Measurements from ENCODE around the gene FCN3. TPM values are rescaled to one million over a fixed set of nuclear protein-coding genes. Genes with fewer than 3 reads are reported as not detected.

The FCN3 gene
- total RNA-seq, 4 donors from 2014 or later, result 2.3 to 7.1 (median 3.7) TPM

- no peak for TF ChIP-seq EP300 (IDR thresholded peaks at IDR 0.05)
- TF ChIP-seq POLR2A (IDR thresholded peaks at IDR 0.05), result no peak
- TF ChIP-seq POLR2AphosphoS5 (IDR thresholded peaks at IDR 0.05), result no peak
- TF ChIP-seq CTCF (IDR thresholded peaks at IDR 0.05), result no peak
- DNase-seq (ENCODE audit: low spot score in 2 of 2), result no peak
- H3K4me3 ChIP-seq, result peak within 1 kb of the TSS; percentile 48
- H3K27me3 ChIP-seq, result no peaks in the 10 kb centered on the region
- peaks cover 2% of the 10 kb centered on the region for H3K36me3 ChIP-seq
- H3K4me1 ChIP-seq, result peaks cover 29% of the 10 kb centered on the region
- H3K9me3 ChIP-seq, result no peaks in the 10 kb centered on the region
- 18% methylated on average over 10 of the region's 22 CpGs for WGBS
- H3K27ac ChIP-seq, result peak within 1 kb of the TSS; percentile 91
Measured at GRCh38 chr1:27341525-27342252, 32.9 kb downstream of the FCN3 start, which contains the start of gene SYTL1. Gene SYTL1, plus strand, starts transcription at chr1:27342022. Its CDS starts 3,313 bp downstream, at chr1:27345335.

- Histone ChIP-seq H3K27ac (no peak overlapping the region), H3K9me3 (no peaks in the 10 kb centered on the region), H3K4me3 (no peak overlapping the region), H3K36me3 (peaks cover 27% of the 10 kb centered on the region), H3K4me1 (peaks cover 22% of the 10 kb centered on the region), H3K27me3 (no peaks in the 10 kb centered on the region)
- no peak for TF ChIP-seq CTCF (IDR thresholded peaks at IDR 0.05)
- no peak for TF ChIP-seq POLR2AphosphoS5 (IDR thresholded peaks at IDR 0.05)
- no peak for TF ChIP-seq EP300 (IDR thresholded peaks at IDR 0.05)
- TF ChIP-seq POLR2A (IDR thresholded peaks at IDR 0.05), result no peak
- 63% methylated on average over 5 of the region's 5 CpGs for WGBS
- DNase-seq (ENCODE audit: low spot score in 2 of 2), result no peak
Measured at GRCh38 chr1:27339213-27339612, 35.4 kb downstream of the FCN3 start.

- WGBS, result 96% methylated on average over 6 of the region's 6 CpGs
- H3K4me3 ChIP-seq, result no peak overlapping the region
Measured at GRCh38 chr1:27338751-27339150, 35.9 kb downstream of the FCN3 start.

GRCh38 chr1:27336756-27337155 is 37.9 kb downstream of the FCN3 start:
- WGBS, result 91% methylated on average over 5 of the region's 5 CpGs
- no peak overlapping the region for H3K4me3 ChIP-seq
- DNase-seq (ENCODE audit: low spot score in 2 of 2), result no peak
- no peaks in the 10 kb centered on the region for H3K27me3 ChIP-seq
- peaks cover 15% of the 10 kb centered on the region for H3K4me1 ChIP-seq
- H3K9me3 ChIP-seq, result no peaks in the 10 kb centered on the region
- H3K27ac ChIP-seq, result no peak overlapping the region
- H3K36me3 ChIP-seq, result peaks cover 48% of the 10 kb centered on the region
- TF ChIP-seq POLR2AphosphoS5 (IDR thresholded peaks at IDR 0.05) (no peak), EP300 (IDR thresholded peaks at IDR 0.05) (no peak), POLR2A (IDR thresholded peaks at IDR 0.05) (no peak), CTCF (IDR thresholded peaks at IDR 0.05) (no peak)

More at GRCh38 chr1:27338751-27339150, 35.9 kb downstream of the FCN3 start:
- H3K27me3 ChIP-seq, result no peaks in the 10 kb centered on the region
- H3K36me3 ChIP-seq, result peaks cover 32% of the 10 kb centered on the region
- TF ChIP-seq CTCF (IDR thresholded peaks at IDR 0.05) (no peak), POLR2A (IDR thresholded peaks at IDR 0.05) (no peak), EP300 (IDR thresholded peaks at IDR 0.05) (no peak), POLR2AphosphoS5 (IDR thresholded peaks at IDR 0.05) (no peak)
- H3K4me1 ChIP-seq, result peaks cover 18% of the 10 kb centered on the region
- H3K27ac ChIP-seq, result no peak overlapping the region
- no peaks in the 10 kb centered on the region for H3K9me3 ChIP-seq
- no peak for DNase-seq (ENCODE audit: low spot score in 2 of 2)

- H3K27me3 ChIP-seq, result no peaks in the 10 kb centered on the region
- no peaks in the 10 kb centered on the region for H3K9me3 ChIP-seq
- peaks cover 58% of the 10 kb centered on the region for H3K36me3 ChIP-seq
- DNase-seq (ENCODE audit: low spot score in 2 of 2), result no peak
- 89% methylated on average over 15 of the region's 17 CpGs for WGBS
- no peak for TF ChIP-seq POLR2AphosphoS5 (IDR thresholded peaks at IDR 0.05)
- TF ChIP-seq POLR2A (IDR thresholded peaks at IDR 0.05), result no peak
- no peak overlapping the region for H3K27ac ChIP-seq
- peaks cover 6% of the 10 kb centered on the region for H3K4me1 ChIP-seq
- H3K4me3 ChIP-seq, result no peak overlapping the region
Measured at GRCh38 chr1:27335506-27336422, 38.9 kb downstream of the FCN3 start.

Measured in suprapubic skin (tissue), 4 donors.